Measurements from ENCODE around the gene TBX1. TPM values are rescaled to one million over a fixed set of nuclear protein-coding genes. Genes with fewer than 3 reads are reported as not detected.

The TBX1 gene
- total and polyA plus RNA-seq, 7 donors: 18.2 to 112 (median 80.8) TPM

GRCh38 chr22:19810381-19811201, 50.0 kb downstream of the TBX1 start:
- Histone ChIP-seq H3K9me3 (no peaks in the 10 kb centered on the region), H3K36me3 (ENCODE audit: insufficient read depth in 1 of 2, low read depth in 1 of 2) (no peaks in the 10 kb centered on the region), H3K4me3 (no peak overlapping the region), H3K27ac (no peak overlapping the region), H3K27me3 (ENCODE audit: insufficient read depth in 3 of 3, low read length in 2 of 3) (no peaks in the 10 kb centered on the region), H3K4me1 (peaks cover 11% of the 10 kb centered on the region)
- WGBS, 3 donors: 92 to 95% (median 93%) methylated on average over 23 of the region's 23 CpGs
- no peak for DNase-seq
- no peak for TF ChIP-seq CTCF (IDR thresholded peaks at IDR 0.05)
- no peak for ATAC-seq
- intact Hi-C loops (cut with DNase I): no loop called here

- 82 to 87% (median 85%) methylated on average over 10 to 12 of the region's 12 CpGs for WGBS, 3 donors
- Histone ChIP-seq H3K27ac (no peak overlapping the region), H3K4me1 (peaks cover 11% of the 10 kb centered on the region), H3K4me3 (no peak overlapping the region), H3K9me3 (no peaks in the 10 kb centered on the region), H3K36me3 (ENCODE audit: insufficient read depth in 1 of 2, low read depth in 1 of 2) (no peaks in the 10 kb centered on the region), H3K27me3 (ENCODE audit: insufficient read depth in 3 of 3, low read length in 2 of 3) (no peaks in the 10 kb centered on the region)
- no peak for TF ChIP-seq CTCF (IDR thresholded peaks at IDR 0.05)
- intact Hi-C loops (cut with DNase I): no loop called here
- ATAC-seq: no peak
- no peak for DNase-seq
Measured at GRCh38 chr22:19811211-19811621, 50.6 kb downstream of the TBX1 start.

GRCh38 chr22:19811811-19812771, 51.5 kb downstream of the TBX1 start:
- no peak overlapping the region for H3K27ac ChIP-seq

GRCh38 chr22:19812910-19813309, 52.3 kb downstream of the TBX1 start:
- ATAC-seq (no peak), DNase-seq (no peak)
- H3K27ac ChIP-seq: no peak overlapping the region
- H3K9me3 ChIP-seq: no peaks in the 10 kb centered on the region
- H3K4me3 ChIP-seq: no peak overlapping the region
- intact Hi-C loops (cut with DNase I): no loop called here
- peaks cover 11% of the 10 kb centered on the region for H3K4me1 ChIP-seq
- no peaks in the 10 kb centered on the region for H3K27me3 ChIP-seq (ENCODE audit: insufficient read depth in 3 of 3, low read length in 2 of 3)
- H3K36me3 ChIP-seq (ENCODE audit: insufficient read depth in 1 of 2, low read depth in 1 of 2): no peaks in the 10 kb centered on the region
- WGBS, 3 donors: 95 to 97% (median 96%) methylated on average over 11 of the region's 11 CpGs
- TF ChIP-seq CTCF (IDR thresholded peaks at IDR 0.05): no peak

More at GRCh38 chr22:19811811-19812771, 51.5 kb downstream of the TBX1 start:
- no peak overlapping the region for H3K4me3 ChIP-seq
- no peaks in the 10 kb centered on the region for H3K9me3 ChIP-seq
- peaks cover 11% of the 10 kb centered on the region for H3K4me1 ChIP-seq
- H3K36me3 ChIP-seq (ENCODE audit: insufficient read depth in 1 of 2, low read depth in 1 of 2): no peaks in the 10 kb centered on the region
- TF ChIP-seq CTCF (IDR thresholded peaks at IDR 0.05): no peak
- no peaks in the 10 kb centered on the region for H3K27me3 ChIP-seq (ENCODE audit: insufficient read depth in 3 of 3, low read length in 2 of 3)
- ATAC-seq (no peak), DNase-seq (no peak)
- intact Hi-C loops (cut with DNase I): no loop called here
- WGBS, 3 donors: 77 to 81% (median 77%) methylated on average over 34 to 36 of the region's 36 CpGs
